Tibial nerve (tissue), 4 donors: Measurements from ENCODE around the gene PPHLN1.

Source experiments
- EP300 ChIP-seq, 2 donors: sonication (generic); formaldehyde crosslinking; IDR thresholded peaks; one replicate each; pipeline ENCODE4 v1.6.1; 2017; ENCODE audit warnings: antibody characterized with exemption in 2 of 2, mild to moderate bottlenecking in 1 of 2
- TF ChIP-seq, protein P1 (sequence below), 5 experiments: fragments of 200-600 bp in 3 of 5; fragments of 450-650 bp in 2 of 5; sonication (generic) in 3 of 5; IDR thresholded peaks; one replicate each; pipeline ENCODE4 v1.5.1; 2016 to 2019; ENCODE audit warnings: antibody characterized with exemption in 5 of 5, mild to moderate bottlenecking in 3 of 5, moderate library complexity in 2 of 5

DNA sequence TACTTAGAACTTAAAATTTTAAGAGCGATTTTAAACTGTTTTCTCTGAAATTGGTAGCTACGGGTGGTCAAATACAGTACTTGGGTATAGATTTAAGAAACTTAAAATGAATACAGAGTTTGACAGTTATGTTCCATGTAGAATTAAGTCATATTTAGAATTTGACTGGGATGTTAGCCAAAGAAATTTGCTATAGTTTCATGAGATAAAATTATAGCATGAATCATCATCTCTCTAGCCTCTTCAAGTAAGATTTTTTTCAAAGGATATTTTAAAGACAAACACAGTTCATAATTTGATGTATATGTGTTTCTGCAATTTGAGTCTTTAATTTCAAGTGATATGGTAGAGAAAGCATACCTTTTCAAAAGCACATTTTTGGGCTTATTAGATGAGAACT, 41.1 kb upstream of the PPHLN1 start:
- TF ChIP-seq, protein P1, sequence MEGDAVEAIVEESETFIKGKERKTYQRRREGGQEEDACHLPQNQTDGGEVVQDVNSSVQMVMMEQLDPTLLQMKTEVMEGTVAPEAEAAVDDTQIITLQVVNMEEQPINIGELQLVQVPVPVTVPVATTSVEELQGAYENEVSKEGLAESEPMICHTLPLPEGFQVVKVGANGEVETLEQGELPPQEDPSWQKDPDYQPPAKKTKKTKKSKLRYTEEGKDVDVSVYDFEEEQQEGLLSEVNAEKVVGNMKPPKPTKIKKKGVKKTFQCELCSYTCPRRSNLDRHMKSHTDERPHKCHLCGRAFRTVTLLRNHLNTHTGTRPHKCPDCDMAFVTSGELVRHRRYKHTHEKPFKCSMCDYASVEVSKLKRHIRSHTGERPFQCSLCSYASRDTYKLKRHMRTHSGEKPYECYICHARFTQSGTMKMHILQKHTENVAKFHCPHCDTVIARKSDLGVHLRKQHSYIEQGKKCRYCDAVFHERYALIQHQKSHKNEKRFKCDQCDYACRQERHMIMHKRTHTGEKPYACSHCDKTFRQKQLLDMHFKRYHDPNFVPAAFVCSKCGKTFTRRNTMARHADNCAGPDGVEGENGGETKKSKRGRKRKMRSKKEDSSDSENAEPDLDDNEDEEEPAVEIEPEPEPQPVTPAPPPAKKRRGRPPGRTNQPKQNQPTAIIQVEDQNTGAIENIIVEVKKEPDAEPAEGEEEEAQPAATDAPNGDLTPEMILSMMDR (IDR thresholded peaks at IDR 0.05), result no peak
- TF ChIP-seq EP300 (IDR thresholded peaks at IDR 0.05), result no peak
